ENCODE data around the gene ZDHHC14. TPM values are rescaled to one million over a fixed set of nuclear protein-coding genes. Genes with fewer than 3 reads are reported as not detected.

ZDHHC14 gene
- total and polyA plus RNA-seq, 4 donors, result 12.3 to 46.8 (median 28.1) TPM

DNA sequence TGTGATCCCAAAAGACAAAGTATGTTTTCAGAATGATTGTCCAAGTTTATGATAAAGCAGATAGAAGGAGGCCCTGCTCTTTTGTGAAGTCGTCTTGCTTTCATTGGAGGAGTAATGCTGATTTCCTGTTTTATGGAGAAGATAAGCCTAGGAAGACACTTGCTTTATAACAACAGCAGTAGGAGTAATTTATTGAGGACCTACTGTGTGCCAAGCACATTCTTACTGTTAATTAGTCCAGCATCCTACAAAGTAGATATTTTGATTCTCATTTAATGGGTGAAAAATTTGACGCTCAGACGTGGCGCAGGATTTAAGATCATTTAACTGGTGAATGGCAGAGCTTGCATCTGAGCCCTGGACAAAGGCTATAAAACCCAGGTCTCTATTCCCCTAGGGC is 87.6 kb downstream of the ZDHHC14 start:
- Histone ChIP-seq H3K27ac (ENCODE audit: low read depth, low read length) (no peak overlapping the region), H3K4me3 (ENCODE audit: low read depth, low read length) (no peak overlapping the region), H3K4me1 (ENCODE audit: control insufficient read depth, insufficient read depth, low read length) (peaks cover 24% of the 10 kb centered on the region), H3K36me3 (ENCODE audit: control insufficient read depth, insufficient read depth, low read length) (no peaks in the 10 kb centered on the region), H3K9me3 (ENCODE audit: control insufficient read depth, insufficient read depth, low read length) (no peaks in the 10 kb centered on the region), H3K27me3 (ENCODE audit: control insufficient read depth, insufficient read depth, low read length) (no peaks in the 10 kb centered on the region)
- no peak for DNase-seq (ENCODE audit: low read depth in 4 of 6, low spot score in 6 of 6)
- whole genome bisulfite sequencing (ENCODE audit: insufficient coverage), result 71% methylated on average over 1 of the region's 4 CpGs

GRCh38 chr6:157469378-157469777 is 88.4 kb downstream of the ZDHHC14 start:
- WGBS (ENCODE audit: insufficient coverage), result 97% methylated on average over 4 of the region's 5 CpGs
- Histone ChIP-seq H3K4me1 (ENCODE audit: control insufficient read depth, insufficient read depth, low read length) (peaks cover 24% of the 10 kb centered on the region), H3K36me3 (ENCODE audit: control insufficient read depth, insufficient read depth, low read length) (no peaks in the 10 kb centered on the region), H3K27ac (ENCODE audit: low read depth, low read length) (no peak overlapping the region), H3K4me3 (ENCODE audit: low read depth, low read length) (no peak overlapping the region), H3K27me3 (ENCODE audit: control insufficient read depth, insufficient read depth, low read length) (no peaks in the 10 kb centered on the region), H3K9me3 (ENCODE audit: control insufficient read depth, insufficient read depth, low read length) (no peaks in the 10 kb centered on the region)
- DNase-seq (ENCODE audit: low read depth in 4 of 6, low spot score in 6 of 6), result no peak

GRCh38 chr6:157471077-157471686 is 90.2 kb downstream of the ZDHHC14 start:
- H3K9me3 ChIP-seq (ENCODE audit: control insufficient read depth, insufficient read depth, low read length), result no peaks in the 10 kb centered on the region
- H3K4me3 ChIP-seq (ENCODE audit: low read depth, low read length), result no peak overlapping the region
- H3K4me1 ChIP-seq (ENCODE audit: control insufficient read depth, insufficient read depth, low read length), result peaks cover 13% of the 10 kb centered on the region
- H3K27ac ChIP-seq (ENCODE audit: low read depth, low read length), result no peak overlapping the region
- H3K36me3 ChIP-seq (ENCODE audit: control insufficient read depth, insufficient read depth, low read length), result no peaks in the 10 kb centered on the region
- DNase-seq (ENCODE audit: low read depth in 4 of 6, low spot score in 6 of 6), result peak in 1 of 6 donors; percentile 89
- WGBS (ENCODE audit: insufficient coverage), result 55% methylated on average over 24 of the region's 24 CpGs
- H3K27me3 ChIP-seq (ENCODE audit: control insufficient read depth, insufficient read depth, low read length), result no peaks in the 10 kb centered on the region

DNA sequence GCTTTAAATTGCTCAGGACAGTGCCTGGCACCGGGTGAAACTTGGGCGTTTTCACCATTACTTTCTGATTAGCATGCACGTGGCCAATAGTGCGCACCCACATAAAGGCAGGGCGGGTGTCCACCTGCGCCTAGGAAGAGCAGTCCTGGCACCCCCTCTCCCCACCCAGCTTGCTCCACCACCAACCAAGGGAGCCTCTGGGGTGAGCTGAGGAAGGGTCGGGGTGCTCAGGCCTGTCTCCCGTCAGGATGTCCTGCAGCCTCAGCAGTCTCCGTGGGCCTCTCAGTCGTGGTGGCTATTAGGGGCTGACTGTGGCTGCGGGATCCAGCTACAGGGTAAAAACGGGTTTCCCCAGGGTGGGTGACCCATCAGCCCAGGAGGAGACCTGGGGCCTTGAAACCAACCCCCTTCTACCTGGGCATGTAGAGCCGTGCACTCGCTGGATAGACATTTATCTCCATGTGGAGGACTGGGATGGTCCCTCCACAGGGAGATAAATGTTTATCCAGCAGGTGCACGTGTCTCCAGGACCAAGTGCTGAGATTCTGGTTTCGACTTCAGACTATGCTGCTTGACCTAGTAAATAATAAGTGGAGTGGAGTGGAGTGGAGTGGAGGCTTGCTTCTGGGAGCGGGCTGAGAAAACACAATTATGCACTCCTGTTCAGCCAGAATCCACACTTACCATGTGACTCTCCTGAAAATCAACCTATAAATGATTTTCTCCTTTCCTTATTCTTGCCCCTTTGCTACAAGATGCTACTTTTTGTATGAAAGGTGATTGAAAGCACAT is 91.1 kb downstream of the ZDHHC14 start:
- no peak for DNase-seq (ENCODE audit: low read depth in 4 of 6, low spot score in 6 of 6)
- Histone ChIP-seq H3K4me3 (ENCODE audit: low read depth, low read length) (no peak overlapping the region), H3K9me3 (ENCODE audit: control insufficient read depth, insufficient read depth, low read length) (no peaks in the 10 kb centered on the region), H3K27ac (ENCODE audit: low read depth, low read length) (no peak overlapping the region), H3K27me3 (ENCODE audit: control insufficient read depth, insufficient read depth, low read length) (no peaks in the 10 kb centered on the region), H3K36me3 (ENCODE audit: control insufficient read depth, insufficient read depth, low read length) (no peaks in the 10 kb centered on the region), H3K4me1 (ENCODE audit: control insufficient read depth, insufficient read depth, low read length) (peaks cover 12% of the 10 kb centered on the region)
- 73% methylated on average over 14 of the region's 17 CpGs for WGBS (ENCODE audit: insufficient coverage)

- WGBS (ENCODE audit: insufficient coverage), result 100% methylated on average over 2 of the region's 3 CpGs
- no peaks in the 10 kb centered on the region for H3K36me3 ChIP-seq (ENCODE audit: control insufficient read depth, insufficient read depth, low read length)
- no peak overlapping the region for H3K27ac ChIP-seq (ENCODE audit: low read depth, low read length)
- H3K9me3 ChIP-seq (ENCODE audit: control insufficient read depth, insufficient read depth, low read length), result no peaks in the 10 kb centered on the region
- no peak for DNase-seq (ENCODE audit: low read depth in 4 of 6, low spot score in 6 of 6)
- peaks cover 5% of the 10 kb centered on the region for H3K4me1 ChIP-seq (ENCODE audit: control insufficient read depth, insufficient read depth, low read length)
- no peaks in the 10 kb centered on the region for H3K27me3 ChIP-seq (ENCODE audit: control insufficient read depth, insufficient read depth, low read length)
- H3K4me3 ChIP-seq (ENCODE audit: low read depth, low read length), result no peak overlapping the region
These were observed 95.8 kb downstream of the ZDHHC14 start for GRCh38 chr6:157476797-157477196.

DNA sequence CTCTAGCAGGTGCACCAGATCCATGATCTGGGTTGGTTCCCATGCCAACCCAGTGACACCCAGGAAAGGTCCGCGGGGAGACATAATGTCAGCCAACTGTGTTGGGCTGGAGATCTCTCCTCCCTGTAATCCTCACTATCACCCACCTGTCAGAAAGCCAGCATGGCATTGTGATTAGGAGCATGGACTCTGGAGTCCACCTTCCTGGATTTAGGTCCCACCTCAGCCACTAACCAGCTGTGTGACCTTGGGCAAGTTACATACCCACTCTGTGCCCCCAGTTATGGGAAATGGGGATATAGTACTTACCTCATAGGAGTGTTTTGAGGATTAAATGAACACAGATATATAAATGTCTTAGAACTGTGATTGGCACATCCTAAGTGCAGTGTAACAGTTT is 97.9 kb downstream of the ZDHHC14 start:
- 100% methylated on average over 2 of the region's 2 CpGs for WGBS (ENCODE audit: insufficient coverage)
- Histone ChIP-seq H3K36me3 (ENCODE audit: control insufficient read depth, insufficient read depth, low read length) (no peaks in the 10 kb centered on the region), H3K27ac (ENCODE audit: low read depth, low read length) (no peak overlapping the region), H3K4me3 (ENCODE audit: low read depth, low read length) (no peak overlapping the region), H3K27me3 (ENCODE audit: control insufficient read depth, insufficient read depth, low read length) (no peaks in the 10 kb centered on the region), H3K9me3 (ENCODE audit: control insufficient read depth, insufficient read depth, low read length) (no peaks in the 10 kb centered on the region), H3K4me1 (ENCODE audit: control insufficient read depth, insufficient read depth, low read length) (no peaks in the 10 kb centered on the region)
- no peak for DNase-seq (ENCODE audit: low read depth in 4 of 6, low spot score in 6 of 6)

DNA sequence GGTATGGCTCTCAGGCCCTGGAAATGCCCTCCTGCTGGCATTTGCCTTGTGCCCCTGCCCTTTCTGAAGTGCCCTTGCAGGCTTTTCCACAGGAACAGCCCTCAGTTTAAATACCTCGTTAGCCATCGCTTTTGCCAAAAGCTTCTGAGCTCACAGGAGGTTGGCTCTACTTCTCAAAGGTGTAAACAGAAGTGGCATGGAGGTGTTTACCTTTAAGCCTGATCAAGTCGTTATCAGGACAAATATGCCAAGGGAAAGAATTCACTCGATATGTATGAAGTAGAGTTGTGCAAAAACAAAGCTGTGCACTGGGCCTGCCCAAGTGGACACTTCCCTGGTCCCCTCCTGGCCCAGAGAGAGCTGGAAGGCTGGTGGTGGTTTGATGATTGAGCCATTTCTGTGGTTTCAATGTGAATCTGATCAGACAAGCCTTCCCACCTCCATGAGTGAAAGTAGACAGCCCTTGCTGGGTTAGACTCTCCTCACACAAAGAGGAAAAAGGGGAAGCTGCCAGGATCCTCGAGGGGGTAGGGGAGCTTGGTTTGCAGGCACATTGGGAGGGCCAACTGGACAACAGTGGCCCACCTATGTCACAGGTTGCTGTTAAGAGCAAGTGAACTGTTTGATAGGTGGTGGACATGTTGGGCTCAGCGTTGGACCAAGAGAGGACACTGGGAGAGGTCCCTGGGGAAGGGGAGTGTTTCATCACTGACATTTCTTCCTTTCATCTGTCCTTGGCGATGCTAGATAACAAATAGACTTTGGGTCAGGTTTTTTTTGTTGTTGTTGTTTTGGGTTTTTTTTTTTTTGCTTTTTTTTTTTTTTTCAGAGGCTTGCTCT is 98.7 kb downstream of the ZDHHC14 start:
- DNase-seq (ENCODE audit: low read depth in 4 of 6, low spot score in 6 of 6), result no peak
- 89% methylated on average over 5 of the region's 7 CpGs for WGBS (ENCODE audit: insufficient coverage)
- H3K36me3 ChIP-seq (ENCODE audit: control insufficient read depth, insufficient read depth, low read length), result no peaks in the 10 kb centered on the region
- H3K9me3 ChIP-seq (ENCODE audit: control insufficient read depth, insufficient read depth, low read length), result no peaks in the 10 kb centered on the region
- no peak overlapping the region for H3K27ac ChIP-seq (ENCODE audit: low read depth, low read length)
- H3K4me1 ChIP-seq (ENCODE audit: control insufficient read depth, insufficient read depth, low read length), result no peaks in the 10 kb centered on the region
- no peaks in the 10 kb centered on the region for H3K27me3 ChIP-seq (ENCODE audit: control insufficient read depth, insufficient read depth, low read length)
- no peak overlapping the region for H3K4me3 ChIP-seq (ENCODE audit: low read depth, low read length)

- Histone ChIP-seq H3K4me3 (ENCODE audit: low read depth, low read length) (no peak overlapping the region), H3K27ac (ENCODE audit: low read depth, low read length) (no peak overlapping the region), H3K36me3 (ENCODE audit: control insufficient read depth, insufficient read depth, low read length) (no peaks in the 10 kb centered on the region), H3K4me1 (ENCODE audit: control insufficient read depth, insufficient read depth, low read length) (no peaks in the 10 kb centered on the region), H3K27me3 (ENCODE audit: control insufficient read depth, insufficient read depth, low read length) (no peaks in the 10 kb centered on the region), H3K9me3 (ENCODE audit: control insufficient read depth, insufficient read depth, low read length) (no peaks in the 10 kb centered on the region)
- WGBS (ENCODE audit: insufficient coverage), result 96% methylated on average over 4 of the region's 9 CpGs
- no peak for DNase-seq (ENCODE audit: low read depth in 4 of 6, low spot score in 6 of 6)
These were observed 100.3 kb downstream of the ZDHHC14 start for GRCh38 chr6:157481189-157481864.

GRCh38 chr6:157481865-157482249 is 100.9 kb downstream of the ZDHHC14 start:
- Histone ChIP-seq H3K27ac (ENCODE audit: low read depth, low read length) (no peak overlapping the region), H3K36me3 (ENCODE audit: control insufficient read depth, insufficient read depth, low read length) (no peaks in the 10 kb centered on the region), H3K27me3 (ENCODE audit: control insufficient read depth, insufficient read depth, low read length) (no peaks in the 10 kb centered on the region), H3K4me1 (ENCODE audit: control insufficient read depth, insufficient read depth, low read length) (peaks cover under 1% of the 10 kb centered on the region), H3K9me3 (ENCODE audit: control insufficient read depth, insufficient read depth, low read length) (no peaks in the 10 kb centered on the region), H3K4me3 (ENCODE audit: low read depth, low read length) (no peak overlapping the region)
- DNase-seq (ENCODE audit: low read depth in 4 of 6, low spot score in 6 of 6), result no peak
- WGBS (ENCODE audit: insufficient coverage), result no CpG with 5 or more reads among the region's 4 CpGs

Data from spinal cord (tissue), 10 donors.